OCI-LY1 (cell line): ENCODE data around the gene PDE1A.

Experiments
- H2AFZ ChIP-seq: fragments of 200-600 bp; sonication (generic), shearing (Covaris generic); 2 replicates; pipeline ENCODE4 v1.6.0; 2014; ENCODE audit warnings: antibody characterized with exemption, mild to moderate bottlenecking, low read length
- H3F3A ChIP-seq: fragments of 200-600 bp; sonication (generic), shearing (Covaris generic); 2 replicates; pipeline ENCODE4 v1.6.0; 2014; ENCODE audit warnings: mild to moderate bottlenecking, antibody characterized with exemption, low read length, moderate library complexity; ENCODE audit not compliant: insufficient read depth
- H3K27ac ChIP-seq: fragments of 200-600 bp; sonication (generic); 2 replicates; pipeline ENCODE4 v1.5.1; 2014; ENCODE audit warnings: low read length, mixed run types, mild to moderate bottlenecking, low read depth; ENCODE audit not compliant: poor library complexity, severe bottlenecking
- H3K27me3 ChIP-seq: fragments of 200-600 bp; sonication (generic); 2 replicates; pipeline ENCODE4 v1.6.0; 2014; ENCODE audit warnings: antibody characterized with exemption, mild to moderate bottlenecking, low read length, moderate library complexity; ENCODE audit not compliant: insufficient read depth
- H3K36me3 ChIP-seq: fragments of 200-600 bp; sonication (generic); 2 replicates; pipeline ENCODE4 v1.6.1; 2014; ENCODE audit warnings: mild to moderate bottlenecking, antibody characterized with exemption, low read length, moderate library complexity, mixed read lengths; ENCODE audit not compliant: insufficient read depth
- H3K4me1 ChIP-seq: fragments of 200-600 bp; sonication (generic); 2 replicates; pipeline ENCODE4 v1.5.1; 2014; ENCODE audit warnings: mild to moderate bottlenecking, low read length, moderate library complexity; ENCODE audit not compliant: insufficient read depth, severe bottlenecking
- H3K4me2 ChIP-seq: fragments of 200-600 bp; sonication (generic), shearing (Covaris generic); 2 replicates; pipeline ENCODE4 v1.6.1; 2014; ENCODE audit warnings: low read length
- H3K4me3 ChIP-seq: fragments of 200-600 bp; sonication (generic); 2 replicates; pipeline ENCODE4 v1.5.1; 2014; ENCODE audit warnings: low read length, low read depth, mild to moderate bottlenecking, mixed read lengths; ENCODE audit not compliant: poor library complexity, severe bottlenecking
- H3K79me2 ChIP-seq: fragments of 200-600 bp; shearing (Covaris generic); 2 replicates; pipeline ENCODE4 v1.6.1; 2016; ENCODE audit warnings: mixed run types, low read length, mixed read lengths; ENCODE audit not compliant: insufficient read depth
- H3K9ac ChIP-seq: fragments of 200-600 bp; sonication (generic), shearing (Covaris generic); 2 replicates; pipeline ENCODE4 v1.6.1; 2014; ENCODE audit warnings: mild to moderate bottlenecking, low read length, mixed read lengths
- H3K9me2 ChIP-seq: fragments of 200-600 bp; sonication (generic), shearing (Covaris generic); 2 replicates; pipeline ENCODE4 v1.6.1; 2014; ENCODE audit warnings: low read depth, mild to moderate bottlenecking, low read length, mixed read lengths
- H3K9me3 ChIP-seq: fragments of 200-600 bp; shearing (Covaris generic); 2 replicates; pipeline ENCODE4 v1.6.1; 2014; ENCODE audit warnings: low read length, mixed read lengths
- H4K20me1 ChIP-seq: fragments of 200-600 bp; sonication (generic), shearing (Covaris generic); 2 replicates; pipeline ENCODE4 v1.6.0; 2016; ENCODE audit warnings: mild to moderate bottlenecking, low read length; ENCODE audit not compliant: insufficient read depth
- EZH2 ChIP-seq: fragments of 200-600 bp; sonication (generic), shearing (Covaris generic); IDR thresholded peaks from 2 replicates; pipeline ENCODE4 v1.8.0; 2017; ENCODE audit warnings: borderline replicate concordance, mixed run types, mild to moderate bottlenecking, antibody characterized with exemption, low read length, moderate library complexity, mixed read lengths
- TF ChIP-seq, protein P1 (sequence below): fragments of 200-600 bp; sonication (generic), shearing (Covaris generic); IDR thresholded peaks from 2 replicates; pipeline ENCODE4 v1.5.1; 2017; ENCODE audit warnings: mild to moderate bottlenecking, antibody characterized with exemption, low read length, moderate library complexity, mixed read lengths

Gene PDE1A

DNA sequence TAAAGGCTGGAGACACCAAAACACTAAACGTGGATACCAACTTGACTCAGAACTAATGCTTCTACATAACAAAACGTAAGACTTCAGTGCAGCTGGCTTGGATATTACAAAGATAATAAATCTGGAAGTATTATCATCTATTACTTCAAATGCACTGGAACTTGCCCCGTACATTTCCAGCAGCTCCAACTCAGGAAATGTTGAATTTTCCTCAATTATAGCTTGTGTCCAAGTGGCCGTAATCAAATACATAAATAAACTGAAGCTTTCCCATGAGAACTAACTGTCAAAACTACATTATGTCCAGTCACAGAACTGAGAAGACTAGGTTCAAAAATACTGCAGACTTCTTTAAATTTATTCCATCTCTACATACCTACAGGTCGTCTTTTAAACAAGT is 6.2 kb downstream of the PDE1A start:
- Histone ChIP-seq H3K4me2 (no peak overlapping the region), H3F3A (no peaks in the 10 kb centered on the region), H3K9me2 (no peaks in the 10 kb centered on the region), H3K27me3 (no peaks in the 10 kb centered on the region), H3K27ac (no peak overlapping the region), H3K79me2 (no peaks in the 10 kb centered on the region), H2AFZ (no peak overlapping the region), H3K36me3 (no peaks in the 10 kb centered on the region), H4K20me1 (no peaks in the 10 kb centered on the region), H3K4me1 (no peaks in the 10 kb centered on the region), H3K9me3 (no peaks in the 10 kb centered on the region), H3K9ac (no peak overlapping the region), H3K4me3 (no peak overlapping the region)
- TF ChIP-seq, protein P1, sequence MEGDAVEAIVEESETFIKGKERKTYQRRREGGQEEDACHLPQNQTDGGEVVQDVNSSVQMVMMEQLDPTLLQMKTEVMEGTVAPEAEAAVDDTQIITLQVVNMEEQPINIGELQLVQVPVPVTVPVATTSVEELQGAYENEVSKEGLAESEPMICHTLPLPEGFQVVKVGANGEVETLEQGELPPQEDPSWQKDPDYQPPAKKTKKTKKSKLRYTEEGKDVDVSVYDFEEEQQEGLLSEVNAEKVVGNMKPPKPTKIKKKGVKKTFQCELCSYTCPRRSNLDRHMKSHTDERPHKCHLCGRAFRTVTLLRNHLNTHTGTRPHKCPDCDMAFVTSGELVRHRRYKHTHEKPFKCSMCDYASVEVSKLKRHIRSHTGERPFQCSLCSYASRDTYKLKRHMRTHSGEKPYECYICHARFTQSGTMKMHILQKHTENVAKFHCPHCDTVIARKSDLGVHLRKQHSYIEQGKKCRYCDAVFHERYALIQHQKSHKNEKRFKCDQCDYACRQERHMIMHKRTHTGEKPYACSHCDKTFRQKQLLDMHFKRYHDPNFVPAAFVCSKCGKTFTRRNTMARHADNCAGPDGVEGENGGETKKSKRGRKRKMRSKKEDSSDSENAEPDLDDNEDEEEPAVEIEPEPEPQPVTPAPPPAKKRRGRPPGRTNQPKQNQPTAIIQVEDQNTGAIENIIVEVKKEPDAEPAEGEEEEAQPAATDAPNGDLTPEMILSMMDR, result no peak
- no peak for TF ChIP-seq EZH2

DNA sequence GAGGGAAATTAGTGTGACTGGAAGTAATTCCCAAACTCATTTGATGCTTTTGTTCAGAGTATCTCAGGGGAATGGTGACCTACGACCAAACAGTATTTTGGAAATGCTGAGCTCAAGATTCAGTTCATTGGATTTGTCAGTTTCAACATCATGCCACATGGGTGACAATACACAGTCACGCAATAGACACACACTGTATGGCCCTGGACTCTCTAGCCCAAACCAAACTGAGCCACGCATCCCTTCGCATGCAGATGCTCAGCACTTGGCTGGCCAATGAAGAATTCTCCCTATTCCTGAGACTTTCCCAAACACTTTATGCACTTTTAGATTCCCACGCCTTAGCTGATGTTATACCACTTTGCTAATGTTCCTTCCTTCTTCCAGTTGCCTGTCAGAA is 10.0 kb downstream of the PDE1A start:
- no peaks in the 10 kb centered on the region for H4K20me1 ChIP-seq
- H3K4me3 ChIP-seq, result no peak overlapping the region
- no peaks in the 10 kb centered on the region for H3K79me2 ChIP-seq
- H3K27me3 ChIP-seq, result no peaks in the 10 kb centered on the region
- no peaks in the 10 kb centered on the region for H3K9me3 ChIP-seq
- no peak overlapping the region for H3K27ac ChIP-seq
- TF ChIP-seq EZH2, result no peak
- TF ChIP-seq, protein P1, result no peak
- no peaks in the 10 kb centered on the region for H3K9me2 ChIP-seq
- H3K9ac ChIP-seq, result no peak overlapping the region
- no peak overlapping the region for H2AFZ ChIP-seq
- H3K4me2 ChIP-seq, result no peak overlapping the region
- H3K36me3 ChIP-seq, result no peaks in the 10 kb centered on the region
- H3K4me1 ChIP-seq, result no peaks in the 10 kb centered on the region
- no peaks in the 10 kb centered on the region for H3F3A ChIP-seq

DNA sequence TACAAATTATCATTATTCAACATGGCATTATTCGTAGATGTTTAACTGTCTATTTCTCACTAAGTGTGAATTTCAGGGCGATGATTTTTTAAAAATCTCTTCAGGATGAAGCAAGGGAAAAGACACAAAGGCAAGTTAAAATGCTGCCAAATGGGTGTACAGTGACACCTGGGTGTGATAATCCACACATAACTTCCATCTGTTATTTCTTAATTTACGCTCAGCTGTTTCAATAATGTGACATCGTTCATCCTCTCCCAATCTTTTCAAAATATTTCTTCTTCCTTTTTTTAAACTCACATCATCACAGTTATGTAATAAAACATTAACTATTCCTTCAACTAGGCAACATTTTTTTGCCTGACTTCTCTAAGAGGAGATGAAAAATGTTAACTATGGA is 10.6 kb downstream of the PDE1A start:
- H3K4me3 ChIP-seq, result no peak overlapping the region
- no peak overlapping the region for H3K9ac ChIP-seq
- no peaks in the 10 kb centered on the region for H3K4me1 ChIP-seq
- H3K9me2 ChIP-seq, result no peaks in the 10 kb centered on the region
- H3K36me3 ChIP-seq, result no peaks in the 10 kb centered on the region
- H3K27me3 ChIP-seq, result no peaks in the 10 kb centered on the region
- no peak overlapping the region for H3K27ac ChIP-seq
- no peaks in the 10 kb centered on the region for H3K79me2 ChIP-seq
- no peak for TF ChIP-seq EZH2
- TF ChIP-seq, protein P1, result no peak
- no peaks in the 10 kb centered on the region for H4K20me1 ChIP-seq
- H3K4me2 ChIP-seq, result no peak overlapping the region
- H2AFZ ChIP-seq, result no peak overlapping the region
- no peaks in the 10 kb centered on the region for H3F3A ChIP-seq
- no peaks in the 10 kb centered on the region for H3K9me3 ChIP-seq
